Activated naive CD8-positive, alpha-beta T cell treated with anti-CD3 and anti-CD28 coated beads, Interleukin-2, amount 50 U/mL, for 16 hours (primary cell): ENCODE data around the gene MILR1.

Experiments used
- DNase-seq: peaks from one replicate; pipeline ENCODE4 v3.0.0-alpha.2; 2020; ENCODE audit warnings: low read depth, low spot score

MILR1 gene

GRCh38 chr17:64503341-64503740 lies 54.4 kb downstream of the MILR1 start:
- DNase-seq = no peak

GRCh38 chr17:64503821-64504768 lies 55.2 kb downstream of the MILR1 start:
- DNase-seq = no peak

DNA sequence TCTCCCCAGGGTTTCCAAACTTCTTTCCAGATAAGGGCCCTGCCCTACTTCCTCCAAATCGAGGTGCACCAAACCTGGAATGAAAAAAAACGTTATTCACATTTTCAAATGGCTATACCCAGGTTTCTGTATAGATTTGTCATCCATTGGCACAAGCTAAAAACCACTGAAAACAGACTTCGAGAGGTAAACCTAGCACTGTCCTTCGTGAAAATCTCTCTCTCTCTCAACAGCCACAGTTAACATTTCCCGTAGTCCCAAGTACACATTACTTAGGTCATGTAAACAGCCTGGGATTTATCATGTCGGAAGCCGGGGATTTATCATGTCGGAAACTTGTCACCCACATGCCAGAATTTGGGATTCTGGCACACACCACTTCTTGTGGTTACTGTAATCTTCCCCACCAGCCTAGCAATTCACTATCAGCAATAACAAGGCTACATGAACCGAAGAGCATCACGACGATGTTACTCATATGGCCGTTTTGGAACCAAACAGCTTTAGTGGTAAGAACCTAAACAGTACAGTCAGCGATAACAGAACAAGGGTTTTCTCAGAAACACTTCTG lies 55.9 kb downstream of the MILR1 start:
- DNase-seq = no peak

DNA sequence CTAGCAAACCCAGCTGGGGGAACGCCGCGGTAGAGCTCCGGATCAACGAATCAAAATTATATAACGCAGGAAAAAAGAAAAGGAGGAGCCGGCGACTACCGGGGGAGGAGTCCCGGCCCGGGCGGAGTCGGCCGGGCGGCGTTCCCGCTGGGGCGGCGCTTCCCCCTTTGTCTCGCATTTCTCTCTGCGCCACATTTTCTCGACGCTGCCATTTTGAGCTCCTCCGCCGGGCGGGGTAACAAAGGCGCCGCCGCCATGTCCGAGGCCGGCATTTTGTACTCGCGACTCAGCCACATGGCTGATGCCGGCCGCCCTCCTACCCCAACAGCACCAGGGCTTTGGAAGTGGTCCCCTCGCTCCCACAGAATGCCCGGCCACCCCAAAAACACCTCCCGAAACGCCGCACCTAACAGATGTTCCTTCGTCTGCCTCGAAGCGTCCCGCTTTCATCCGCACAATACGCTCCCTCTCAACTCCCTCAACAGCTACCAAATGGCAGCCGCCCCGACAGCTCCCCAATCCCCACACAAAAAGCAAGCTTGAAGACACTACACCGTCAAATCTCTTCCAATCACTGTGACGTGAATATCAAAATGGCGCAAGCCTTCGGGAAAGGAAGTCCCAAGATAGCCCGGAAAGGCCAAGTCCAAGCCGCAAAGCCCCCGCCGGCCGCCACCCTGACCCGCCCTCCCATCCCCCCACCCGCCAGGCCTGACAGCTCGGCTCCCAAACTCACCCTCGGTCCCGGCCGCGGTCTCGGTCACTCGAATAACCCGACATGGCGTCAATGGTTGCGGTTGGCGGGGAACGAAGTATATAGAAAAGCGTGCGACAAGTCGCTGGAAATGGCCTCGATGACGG lies 56.7 kb downstream of the MILR1 start:
- DNase-seq = peak; percentile 71

- peak; percentile 94 for DNase-seq
Observed at GRCh38 chr17:64506201-64506575, 57.3 kb downstream of the MILR1 start, which contains the start of gene DDX5. TSS of gene DDX5 (minus strand) at chr17:64506289. CDS start at chr17:64506119, 170 bp downstream.

DNA sequence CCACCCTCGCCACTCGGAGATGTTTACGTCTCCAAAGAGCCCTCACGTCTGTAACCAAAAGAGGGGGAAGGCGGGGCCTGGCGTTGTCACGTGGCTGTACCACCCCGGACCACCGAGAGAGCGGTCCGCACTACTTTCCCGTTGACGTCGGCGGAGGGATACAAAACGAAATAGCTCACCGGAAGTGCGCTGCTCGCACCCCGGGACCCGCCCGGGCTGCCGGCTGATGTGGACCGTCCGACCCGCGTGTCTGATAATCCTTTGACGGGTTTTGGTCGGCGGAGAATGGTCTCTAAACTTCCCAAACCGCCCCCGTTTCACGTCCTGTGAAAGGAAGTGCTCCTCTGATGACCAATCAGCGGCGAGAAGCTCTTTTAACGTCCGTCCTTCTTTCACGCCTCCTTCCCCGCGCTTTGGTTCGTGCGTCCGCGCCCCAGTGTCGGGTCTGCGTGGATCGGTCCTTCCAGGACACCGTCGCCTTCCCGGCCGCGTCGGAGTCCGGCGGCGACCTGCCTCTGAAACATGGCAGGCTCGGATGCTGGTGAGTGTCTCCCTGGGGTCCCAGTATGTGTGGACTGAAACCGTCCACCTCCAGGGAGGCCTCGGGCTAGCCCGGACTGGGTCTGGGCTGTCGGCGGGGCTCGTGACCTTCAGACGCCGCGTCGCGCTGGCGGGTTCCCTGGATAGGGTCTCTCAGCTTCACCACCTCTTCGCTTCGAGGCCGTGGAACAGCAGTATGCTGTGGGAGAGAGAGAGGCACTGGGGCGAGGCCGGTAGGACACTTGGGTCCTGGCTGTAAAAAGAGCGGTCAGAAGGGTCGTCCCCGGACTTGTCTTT lies 57.9 kb downstream of the MILR1 start, which contains the start of gene CEP95:
Gene CEP95 (plus strand): TSS at position 402 of the 837 bp plus-strand sequence. CDS start 121 bp downstream, at position 523.
- DNase-seq = peak; percentile 93

DNA sequence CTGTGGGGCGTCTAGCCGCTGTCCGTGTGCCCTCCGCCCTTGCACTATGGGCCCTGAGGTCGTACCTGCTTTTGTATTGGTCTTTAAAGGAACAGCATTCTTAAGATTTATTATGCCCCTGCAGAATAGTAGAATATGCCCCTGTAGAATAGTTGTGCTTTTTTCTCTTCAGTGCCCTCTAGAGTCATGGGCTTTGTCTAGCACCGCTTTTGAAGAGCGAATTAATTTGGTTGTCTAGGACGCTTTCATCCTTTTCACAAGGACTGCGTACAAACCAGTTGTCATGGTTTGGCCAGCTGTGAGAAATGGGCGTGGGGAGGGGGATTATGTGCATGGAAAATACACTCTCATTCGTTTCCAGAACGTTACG lies 58.5 kb downstream of the MILR1 start:
- DNase-seq = no peak

- DNase-seq = no peak
Observed at GRCh38 chr17:64508683-64509082, 59.8 kb downstream of the MILR1 start.

DNA sequence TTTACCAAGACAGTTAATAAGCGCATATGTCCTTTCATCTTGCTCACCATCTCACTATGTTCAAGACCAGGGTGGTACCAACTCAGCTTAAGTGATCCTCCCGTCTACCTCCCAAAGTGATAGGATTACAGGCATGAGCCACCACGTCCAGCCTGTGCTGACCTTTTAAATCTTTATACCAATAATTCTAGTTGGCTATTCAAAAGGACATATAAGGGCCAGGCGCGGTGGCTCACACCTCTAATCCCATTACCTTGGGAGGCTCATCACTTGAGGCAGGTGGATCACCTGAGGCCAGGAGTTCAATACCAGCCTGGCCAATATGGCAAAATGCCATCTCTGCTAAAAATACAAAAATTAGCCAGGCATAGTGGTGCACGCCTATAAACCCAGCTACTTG lies 60.3 kb downstream of the MILR1 start:
- no peak for DNase-seq

DNA sequence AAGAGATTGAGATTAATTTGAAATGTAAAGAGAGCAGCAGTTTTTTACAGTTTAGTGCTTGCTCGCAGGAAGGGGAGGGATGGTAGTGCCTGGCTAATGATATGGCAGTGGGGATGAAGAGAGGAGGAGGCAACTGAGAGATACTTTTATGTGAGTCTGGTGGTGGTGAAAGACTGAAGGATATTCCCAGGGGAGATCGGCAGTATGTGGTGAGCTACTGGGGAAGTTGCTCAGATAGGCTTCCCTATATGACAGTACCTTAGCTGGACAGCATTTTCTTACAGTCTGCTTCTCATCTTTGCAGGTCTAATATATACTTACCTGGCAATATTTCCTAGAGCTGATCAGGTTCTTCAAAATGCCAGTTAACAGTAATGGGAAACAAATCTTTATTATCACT lies 66.5 kb downstream of the MILR1 start:
- DNase-seq = no peak

- DNase-seq = no peak
Observed at GRCh38 chr17:64515829-64516228, 66.9 kb downstream of the MILR1 start.
